Neural progenitor cell (in vitro differentiated cells): Measurements from ENCODE around the gene TMCC1.

Experiments
- EZH2 ChIP-seq: fragments of 200-600 bp; sonication (generic); IDR thresholded peaks from 2 replicates; pipeline ENCODE4 v1.6.1; 2017; ENCODE audit warnings: antibody characterized with exemption, mild to moderate bottlenecking, moderate library complexity
- TF ChIP-seq, protein P1 (sequence below): fragments of 200-600 bp; sonication (generic); IDR thresholded peaks from 2 replicates; pipeline ENCODE4 v1.5.1; 2017; ENCODE audit warnings: antibody characterized with exemption, mild to moderate bottlenecking

DNA sequence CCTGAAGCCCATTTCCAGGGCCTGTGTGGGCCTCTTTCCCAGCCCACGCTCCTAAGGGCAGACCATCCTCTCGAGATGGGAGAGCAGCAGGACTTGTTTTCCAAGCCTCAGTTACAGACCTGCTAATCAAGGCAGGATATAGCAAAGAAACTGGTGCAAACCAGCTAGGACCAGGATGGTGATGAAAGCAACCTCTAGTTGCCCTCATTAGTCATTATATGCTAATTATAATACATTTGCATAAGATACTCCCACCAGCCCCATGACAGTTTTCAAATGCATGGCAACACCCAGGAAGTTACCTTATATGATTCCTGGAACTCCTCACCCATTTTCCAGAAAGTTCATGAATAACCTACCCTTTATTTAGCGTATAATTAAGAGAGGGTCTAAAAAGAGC, 46.6 kb upstream of the TMCC1 start:
- TF ChIP-seq, protein P1, sequence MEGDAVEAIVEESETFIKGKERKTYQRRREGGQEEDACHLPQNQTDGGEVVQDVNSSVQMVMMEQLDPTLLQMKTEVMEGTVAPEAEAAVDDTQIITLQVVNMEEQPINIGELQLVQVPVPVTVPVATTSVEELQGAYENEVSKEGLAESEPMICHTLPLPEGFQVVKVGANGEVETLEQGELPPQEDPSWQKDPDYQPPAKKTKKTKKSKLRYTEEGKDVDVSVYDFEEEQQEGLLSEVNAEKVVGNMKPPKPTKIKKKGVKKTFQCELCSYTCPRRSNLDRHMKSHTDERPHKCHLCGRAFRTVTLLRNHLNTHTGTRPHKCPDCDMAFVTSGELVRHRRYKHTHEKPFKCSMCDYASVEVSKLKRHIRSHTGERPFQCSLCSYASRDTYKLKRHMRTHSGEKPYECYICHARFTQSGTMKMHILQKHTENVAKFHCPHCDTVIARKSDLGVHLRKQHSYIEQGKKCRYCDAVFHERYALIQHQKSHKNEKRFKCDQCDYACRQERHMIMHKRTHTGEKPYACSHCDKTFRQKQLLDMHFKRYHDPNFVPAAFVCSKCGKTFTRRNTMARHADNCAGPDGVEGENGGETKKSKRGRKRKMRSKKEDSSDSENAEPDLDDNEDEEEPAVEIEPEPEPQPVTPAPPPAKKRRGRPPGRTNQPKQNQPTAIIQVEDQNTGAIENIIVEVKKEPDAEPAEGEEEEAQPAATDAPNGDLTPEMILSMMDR: no peak
- no peak for TF ChIP-seq EZH2
